HG03103 (cell line): ENCODE data around the gene RAB3A.
A peak's percentile ranks its signal among the peaks of the same experiment; 100 is the strongest.
"Not testable (repeated sequence)": the region's sequence is repeated elsewhere in the genome, so short reads cannot be mapped to it uniquely, and the experiment has no call there.

Source experiments
- ATAC-seq: cut with Tn5 transposase; IDR thresholded peaks from one replicate; pipeline ENCODE4 v1.9.1; 2021; ENCODE audit warnings: low read depth; ENCODE audit not compliant: unreplicated experiment

Gene RAB3A

GRCh38 chr19:18224525-18225354, 20.9 kb upstream of the RAB3A start:
- peak; percentile 86 for ATAC-seq

GRCh38 chr19:18223860-18224524, 20.1 kb upstream of the RAB3A start:
- ATAC-seq = no peak

GRCh38 chr19:18221815-18222725, 18.2 kb upstream of the RAB3A start:
- ATAC-seq = no peak

- ATAC-seq = no peak
Measured at GRCh38 chr19:18220632-18221275, 16.9 kb upstream of the RAB3A start.

GRCh38 chr19:18219911-18220631, 16.2 kb upstream of the RAB3A start:
- ATAC-seq = no peak

GRCh38 chr19:18218600-18218999, 14.8 kb upstream of the RAB3A start:
- ATAC-seq = no peak

- no peak for ATAC-seq
Measured at GRCh38 chr19:18218159-18218558, 14.3 kb upstream of the RAB3A start.

GRCh38 chr19:18216789-18217188, 12.9 kb upstream of the RAB3A start:
- ATAC-seq = no peak

GRCh38 chr19:18214779-18215433, 11.1 kb upstream of the RAB3A start:
- ATAC-seq = no peak

- no peak for ATAC-seq
Measured at GRCh38 chr19:18211683-18212082, 7.8 kb upstream of the RAB3A start.

- ATAC-seq = not testable (repeated sequence)
Measured at GRCh38 chr19:18209912-18210311, 6.1 kb upstream of the RAB3A start.

- ATAC-seq = no peak
Measured at GRCh38 chr19:18208098-18208951, 4.5 kb upstream of the RAB3A start.

GRCh38 chr19:18206018-18206417, 2.2 kb upstream of the RAB3A start:
- no peak for ATAC-seq

GRCh38 chr19:18205200-18205892, 1.5 kb upstream of the RAB3A start:
- ATAC-seq = no peak

- peak; percentile 4 for ATAC-seq
Measured at GRCh38 chr19:18204394-18205199, 755 bp upstream of the RAB3A start.

GRCh38 chr19:18203408-18203862, 407 bp downstream of the RAB3A start:
- ATAC-seq = no peak
